Effector memory CD4-positive, alpha-beta T cell (primary cell): Measurements from ENCODE around the gene MESD.

Experiments
- DNase-seq, 3 donors: peaks; one replicate each; pipeline ENCODE4 v3.0.0-alpha.2; 2020
- H3K27ac ChIP-seq: 2 replicates; pipeline ENCODE4 v1.7.0; 2013; ENCODE audit warnings: mild to moderate bottlenecking, low read length, moderate library complexity; ENCODE audit not compliant: insufficient read depth, poor library complexity, severe bottlenecking
- H3K27me3 ChIP-seq: replicated peaks from 2 replicates; pipeline ENCODE4 v1.7.0; 2013; ENCODE audit warnings: mild to moderate bottlenecking, low read length; ENCODE audit not compliant: insufficient read depth, control insufficient read depth, poor library complexity, severe bottlenecking
- H3K36me3 ChIP-seq: 2 replicates; pipeline ENCODE4 v1.7.0; 2013; ENCODE audit warnings: mild to moderate bottlenecking, low read length, moderate library complexity; ENCODE audit not compliant: control insufficient read depth, insufficient read depth
- H3K4me1 ChIP-seq: 2 replicates; pipeline ENCODE4 v1.7.0; 2013; ENCODE audit warnings: low read length, mild to moderate bottlenecking; ENCODE audit not compliant: control insufficient read depth, insufficient read depth, poor library complexity, severe bottlenecking
- H3K4me3 ChIP-seq: 2 replicates; pipeline ENCODE4 v1.7.0; 2013; ENCODE audit warnings: low read length, low read depth, mild to moderate bottlenecking; ENCODE audit not compliant: insufficient read depth, poor library complexity, severe bottlenecking
- H3K9me3 ChIP-seq: 2 replicates; pipeline ENCODE4 v1.7.0; 2013; ENCODE audit warnings: mild to moderate bottlenecking, low read length, moderate library complexity; ENCODE audit not compliant: control insufficient read depth

MESD gene

DNA sequence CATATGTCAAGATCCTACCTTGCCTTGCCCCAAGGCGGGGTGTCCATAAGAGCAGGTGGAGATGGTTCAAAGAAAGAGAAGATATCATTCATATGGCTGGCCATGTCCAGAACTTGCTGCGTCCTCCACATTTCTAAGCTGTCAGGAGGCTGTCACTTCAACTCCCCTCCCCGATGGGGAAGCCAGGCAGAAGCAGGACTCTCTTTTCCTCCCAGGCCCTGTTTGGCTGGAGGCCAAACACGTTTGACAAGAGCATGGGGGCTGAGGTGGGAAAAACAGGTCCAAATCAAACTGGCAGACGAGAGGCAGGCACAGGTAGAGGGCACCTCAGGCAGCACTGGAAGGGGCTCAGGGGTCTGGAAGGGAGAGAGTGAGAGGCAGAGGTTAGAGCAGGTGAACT lies 37.7 kb downstream of the MESD start:
- DNase-seq, result no peak
- Histone ChIP-seq H3K27ac (no peak overlapping the region), H3K4me3 (no peak overlapping the region), H3K27me3 (no peaks in the 10 kb centered on the region), H3K9me3 (no peaks in the 10 kb centered on the region), H3K4me1 (no peaks in the 10 kb centered on the region), H3K36me3 (peaks cover 42% of the 10 kb centered on the region)

DNA sequence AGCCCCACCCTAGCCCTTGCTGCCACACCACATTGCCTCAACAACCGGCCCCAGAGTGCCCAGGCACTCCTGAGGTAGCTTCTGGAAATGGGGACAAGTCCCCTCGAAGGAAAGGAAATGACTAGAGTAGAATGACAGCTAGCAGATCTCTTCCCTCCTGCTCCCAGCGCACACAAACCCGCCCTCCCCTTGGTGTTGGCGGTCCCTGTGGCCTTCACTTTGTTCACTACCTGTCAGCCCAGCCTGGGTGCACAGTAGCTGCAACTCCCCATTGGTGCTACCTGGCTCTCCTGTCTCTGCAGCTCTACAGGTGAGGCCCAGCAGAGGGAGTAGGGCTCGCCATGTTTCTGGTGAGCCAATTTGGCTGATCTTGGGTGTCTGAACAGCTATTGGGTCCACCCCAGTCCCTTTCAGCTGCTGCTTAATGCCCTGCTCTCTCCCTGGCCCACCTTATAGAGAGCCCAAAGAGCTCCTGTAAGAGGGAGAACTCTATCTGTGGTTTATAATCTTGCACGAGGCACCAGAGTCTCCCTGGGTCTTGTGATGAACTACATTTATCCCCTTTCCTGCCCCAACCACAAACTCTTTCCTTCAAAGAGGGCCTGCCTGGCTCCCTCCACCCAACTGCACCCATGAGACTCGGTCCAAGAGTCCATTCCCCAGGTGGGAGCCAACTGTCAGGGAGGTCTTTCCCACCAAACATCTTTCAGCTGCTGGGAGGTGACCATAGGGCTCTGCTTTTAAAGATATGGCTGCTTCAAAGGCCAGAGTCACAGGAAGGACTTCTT lies 39.1 kb downstream of the MESD start:
- H3K9me3 ChIP-seq, result no peaks in the 10 kb centered on the region

GRCh38 chr15:80949756-80950155 lies 39.9 kb downstream of the MESD start:
- Histone ChIP-seq H3K4me3 (no peak overlapping the region), H3K36me3 (peaks cover 54% of the 10 kb centered on the region), H3K9me3 (no peaks in the 10 kb centered on the region), H3K27ac (no peak overlapping the region), H3K27me3 (no peaks in the 10 kb centered on the region), H3K4me1 (no peaks in the 10 kb centered on the region)
- DNase-seq, result no peak

More for the DNA sequence above, 39.1 kb downstream of the MESD start:
- Histone ChIP-seq H3K27me3 (no peaks in the 10 kb centered on the region), H3K4me3 (no peak overlapping the region), H3K4me1 (no peaks in the 10 kb centered on the region), H3K36me3 (peaks cover 49% of the 10 kb centered on the region), H3K27ac (no peak overlapping the region)
- DNase-seq, result no peak

- Histone ChIP-seq H3K36me3 (peaks cover 54% of the 10 kb centered on the region), H3K4me3 (no peak overlapping the region), H3K9me3 (no peaks in the 10 kb centered on the region), H3K27ac (no peak overlapping the region), H3K27me3 (no peaks in the 10 kb centered on the region), H3K4me1 (no peaks in the 10 kb centered on the region)
- DNase-seq, result no peak
Measured at GRCh38 chr15:80948651-80949292, 40.8 kb downstream of the MESD start.

DNA sequence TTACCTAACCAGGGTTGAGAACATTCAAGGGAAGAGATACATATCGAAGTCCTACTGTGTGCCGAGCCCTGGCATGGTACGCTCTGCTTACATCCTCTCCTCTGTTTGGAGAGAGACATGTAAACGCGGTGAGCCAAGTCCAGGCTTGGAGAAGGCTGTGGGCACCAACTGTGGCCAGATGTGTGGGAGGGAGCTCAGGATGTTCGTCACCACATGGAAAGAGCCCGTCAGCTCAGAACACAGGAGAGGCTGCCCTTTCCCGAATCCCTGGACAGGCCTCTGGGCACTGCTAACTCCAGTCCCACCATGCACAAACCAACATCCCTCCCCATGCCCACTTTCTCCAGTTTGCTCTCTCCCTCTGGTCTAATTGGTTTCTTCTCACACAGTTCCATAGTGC lies 43.0 kb downstream of the MESD start:
- H3K36me3 ChIP-seq, result peaks cover 59% of the 10 kb centered on the region
- no peaks in the 10 kb centered on the region for H3K4me1 ChIP-seq
- no peaks in the 10 kb centered on the region for H3K27me3 ChIP-seq
- no peak overlapping the region for H3K4me3 ChIP-seq
- H3K27ac ChIP-seq, result no peak overlapping the region
- H3K9me3 ChIP-seq, result no peaks in the 10 kb centered on the region
- no peak for DNase-seq

- H3K36me3 ChIP-seq, result peaks cover 53% of the 10 kb centered on the region
Measured at GRCh38 chr15:80945605-80946004, 44.0 kb downstream of the MESD start.

DNA sequence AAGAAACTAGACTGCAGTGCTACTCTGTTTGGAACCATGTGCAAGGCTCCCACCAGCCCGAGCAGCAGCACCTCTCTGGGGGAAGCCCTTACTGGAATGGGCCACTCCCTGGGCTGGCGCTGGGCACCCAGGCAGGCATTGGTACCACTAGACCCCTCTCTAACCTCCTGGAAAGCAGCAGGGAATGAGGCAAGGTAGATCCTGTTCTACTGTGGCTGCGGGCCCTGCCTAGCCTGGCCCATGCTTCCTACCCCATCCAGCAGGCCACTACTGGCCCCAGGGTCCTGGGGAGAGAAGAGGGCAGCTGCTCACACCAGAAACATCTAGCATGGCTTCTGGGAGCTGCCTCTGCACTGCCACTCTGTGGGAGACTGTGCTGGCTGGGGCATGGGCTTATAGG lies 44.8 kb downstream of the MESD start:
- no peaks in the 10 kb centered on the region for H3K9me3 ChIP-seq
- no peaks in the 10 kb centered on the region for H3K4me1 ChIP-seq
- no peak overlapping the region for H3K27ac ChIP-seq
- H3K27me3 ChIP-seq, result no peaks in the 10 kb centered on the region
- no peak overlapping the region for H3K4me3 ChIP-seq
- DNase-seq, result no peak
- H3K36me3 ChIP-seq, result peaks cover 54% of the 10 kb centered on the region

More at GRCh38 chr15:80945605-80946004, 44.0 kb downstream of the MESD start:
- no peaks in the 10 kb centered on the region for H3K4me1 ChIP-seq
- H3K27me3 ChIP-seq, result no peaks in the 10 kb centered on the region
- no peak for DNase-seq
- no peak overlapping the region for H3K27ac ChIP-seq
- H3K9me3 ChIP-seq, result no peaks in the 10 kb centered on the region
- no peak overlapping the region for H3K4me3 ChIP-seq

- Histone ChIP-seq H3K27ac (no peak overlapping the region), H3K27me3 (no peaks in the 10 kb centered on the region), H3K4me1 (no peaks in the 10 kb centered on the region), H3K9me3 (no peaks in the 10 kb centered on the region), H3K36me3 (peaks cover 43% of the 10 kb centered on the region), H3K4me3 (no peak overlapping the region)
- DNase-seq, result no peak
Measured at GRCh38 chr15:80942746-80943565, 46.7 kb downstream of the MESD start.

DNA sequence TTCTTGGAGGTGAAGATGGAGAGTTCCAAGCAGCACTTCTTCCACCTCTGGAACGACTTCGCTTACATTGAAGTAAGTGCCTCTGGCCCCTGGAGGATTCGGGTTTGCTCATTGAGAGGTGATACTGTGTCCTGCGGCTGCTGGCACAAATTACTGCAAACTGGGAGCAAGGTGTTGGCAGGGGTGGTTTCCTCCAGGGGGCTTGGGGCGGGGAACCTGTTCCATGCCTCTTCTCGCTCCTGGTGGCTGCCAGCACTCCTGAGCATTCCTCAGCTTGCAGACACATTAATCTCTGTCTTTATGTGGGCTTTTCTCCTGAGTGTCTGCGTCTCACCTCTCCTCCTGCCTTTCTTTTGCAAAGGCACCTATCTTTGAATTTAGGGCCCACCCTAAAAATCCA lies 47.4 kb downstream of the MESD start:
- H3K4me1 ChIP-seq, result no peaks in the 10 kb centered on the region
- H3K4me3 ChIP-seq, result no peak overlapping the region
- H3K27ac ChIP-seq, result no peak overlapping the region
- no peak for DNase-seq
- H3K9me3 ChIP-seq, result no peaks in the 10 kb centered on the region
- H3K27me3 ChIP-seq, result no peaks in the 10 kb centered on the region
- peaks cover 40% of the 10 kb centered on the region for H3K36me3 ChIP-seq

DNA sequence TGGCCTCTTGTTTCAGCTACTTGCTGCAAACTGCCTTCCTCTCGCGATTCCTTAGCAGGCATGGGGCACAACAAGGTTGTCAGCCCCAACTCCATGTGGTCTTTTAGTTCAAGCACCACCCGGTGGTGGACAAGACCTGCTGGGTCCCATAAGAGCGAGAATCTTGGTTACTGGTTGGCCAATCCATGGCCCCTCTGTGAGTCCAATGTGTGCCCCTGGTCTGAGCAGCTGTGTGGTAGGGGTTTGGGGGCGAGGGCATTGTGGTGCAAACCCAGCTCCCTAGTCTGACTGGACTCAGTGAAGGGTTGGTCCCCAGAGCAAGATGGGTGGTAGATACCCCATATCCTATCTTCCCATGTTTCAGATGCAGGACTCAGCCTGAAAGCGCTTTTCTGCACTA lies 48.8 kb downstream of the MESD start:
- Histone ChIP-seq H3K27ac (no peak overlapping the region), H3K4me1 (no peaks in the 10 kb centered on the region), H3K36me3 (peaks cover 29% of the 10 kb centered on the region), H3K4me3 (no peak overlapping the region), H3K9me3 (no peaks in the 10 kb centered on the region), H3K27me3 (no peaks in the 10 kb centered on the region)
- DNase-seq, result no peak
